Choroid plexus epithelial cell (primary cell): ENCODE results near the gene KRT80.

Experiments
- DNase-seq: peaks from one replicate; pipeline ENCODE4 v3.0.0-alpha.2; 2010; ENCODE audit warnings: low read depth
- H3K4me3 ChIP-seq: 2 replicates; pipeline ENCODE4 v1.5.1; 2011; ENCODE audit warnings: low read depth, mild to moderate bottlenecking, control low read depth, low read length, moderate library complexity
- CTCF ChIP-seq: conservative IDR thresholded peaks from 2 replicates; pipeline ENCODE4 v1.5.1; 2011; ENCODE audit warnings: low read depth, mild to moderate bottlenecking, control low read depth, inconsistent platforms, low read length, moderate library complexity

KRT80 gene

GRCh38 chr12:52146822-52147366 lies 44.9 kb downstream of the KRT80 start:
- no peak for TF ChIP-seq CTCF
- no peak overlapping the region for H3K4me3 ChIP-seq
- DNase-seq = no peak

- no peak for DNase-seq
- H3K4me3 ChIP-seq = no peak overlapping the region
- no peak for TF ChIP-seq CTCF
Observed at GRCh38 chr12:52146089-52146821, 45.6 kb downstream of the KRT80 start.

- H3K4me3 ChIP-seq = no peak overlapping the region
- DNase-seq = no peak
- no peak for TF ChIP-seq CTCF
Observed at GRCh38 chr12:52145228-52146088, 46.4 kb downstream of the KRT80 start.

- no peak for DNase-seq
- no peak overlapping the region for H3K4me3 ChIP-seq
- TF ChIP-seq CTCF = no peak
Observed at GRCh38 chr12:52144512-52145227, 47.1 kb downstream of the KRT80 start.

GRCh38 chr12:52142431-52142830 lies 49.4 kb downstream of the KRT80 start:
- TF ChIP-seq CTCF = no peak
- DNase-seq = no peak
- no peak overlapping the region for H3K4me3 ChIP-seq

- TF ChIP-seq CTCF = no peak
- no peak for DNase-seq
- H3K4me3 ChIP-seq = no peak overlapping the region
Observed at GRCh38 chr12:52141875-52142274, 49.9 kb downstream of the KRT80 start.
